GM19099 (cell line): ENCODE measurements around the gene USF1.
A peak's percentile ranks its signal among the peaks of the same experiment; 100 is the strongest.

Experiments
- POLR2A ChIP-seq: IDR thresholded peaks from 3 replicates; pipeline ENCODE4 v1.6.1; 2011; ENCODE audit warnings: low read depth; ENCODE audit not compliant: insufficient read length; ENCODE audit errors: extremely low read depth

USF1 gene

GRCh38 chr1:161045736-161046604 is at the start of gene USF1:
Gene USF1, minus strand, starts transcription at chr1:161045977. Its CDS starts 2,702 bp downstream, at chr1:161043275.
- peak; percentile 74 for TF ChIP-seq POLR2A

GRCh38 chr1:161095230-161095629 is 49.5 kb upstream of the USF1 start:
- no peak for TF ChIP-seq POLR2A

- no peak for TF ChIP-seq POLR2A
Observed at GRCh38 chr1:161094481-161094880, 48.7 kb upstream of the USF1 start.

GRCh38 chr1:161092621-161093028 is 46.8 kb upstream of the USF1 start:
- no peak for TF ChIP-seq POLR2A

GRCh38 chr1:161091796-161092507 is 46.2 kb upstream of the USF1 start:
- TF ChIP-seq POLR2A: no peak

- no peak for TF ChIP-seq POLR2A
Observed at GRCh38 chr1:161091093-161091492, 45.3 kb upstream of the USF1 start.

GRCh38 chr1:161090617-161091016 is 44.8 kb upstream of the USF1 start:
- TF ChIP-seq POLR2A: no peak

GRCh38 chr1:161089938-161090337 is 44.2 kb upstream of the USF1 start:
- no peak for TF ChIP-seq POLR2A

GRCh38 chr1:161089251-161089924 is 43.6 kb upstream of the USF1 start, which contains the start of gene NECTIN4:
Gene NECTIN4, minus strand, starts transcription at chr1:161089558. Its CDS starts 262 bp downstream, at chr1:161089296.
- TF ChIP-seq POLR2A: no peak

GRCh38 chr1:161088587-161089110 is 42.9 kb upstream of the USF1 start:
- no peak for TF ChIP-seq POLR2A

GRCh38 chr1:161086457-161086856 is 40.7 kb upstream of the USF1 start:
- no peak for TF ChIP-seq POLR2A

GRCh38 chr1:161085165-161085564 is 39.4 kb upstream of the USF1 start:
- TF ChIP-seq POLR2A: no peak

- no peak for TF ChIP-seq POLR2A
Observed at GRCh38 chr1:161084597-161084988, 38.8 kb upstream of the USF1 start.

GRCh38 chr1:161083748-161084596 is 38.2 kb upstream of the USF1 start:
- TF ChIP-seq POLR2A: no peak

- no peak for TF ChIP-seq POLR2A
Observed at GRCh38 chr1:161082996-161083747, 37.4 kb upstream of the USF1 start.
